DMS 273 (cell line): ENCODE results near the gene PRND.
"Not testable (repeated sequence)": the region's sequence is repeated elsewhere in the genome, so short reads cannot be mapped to it uniquely, and the experiment has no call there.

Source experiments
- DNase-seq: peaks from one replicate; lab custom pipeline; 2025; ENCODE audit not compliant: unreplicated experiment; lab: John Stamatoyannopoulos, UW

The PRND gene

DNA sequence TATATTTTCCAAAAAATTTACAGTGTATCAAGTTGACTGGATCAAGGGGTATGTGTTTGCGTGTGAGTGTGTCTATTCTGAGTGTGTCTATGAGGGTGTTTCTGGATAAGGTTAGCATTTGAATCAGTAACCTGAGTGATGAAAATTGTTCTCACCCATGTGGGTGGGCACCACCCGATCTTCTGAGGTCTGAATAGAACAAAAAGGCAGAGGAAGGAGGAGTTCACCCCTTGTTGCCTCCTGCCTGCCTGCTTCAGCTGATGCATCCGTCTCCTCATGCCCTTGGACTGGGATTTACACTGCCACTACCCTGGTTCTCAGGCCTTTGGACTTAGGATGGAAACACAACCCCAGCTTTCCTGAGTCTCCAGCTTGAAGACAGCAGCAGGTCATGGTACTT lies 13.7 kb upstream of the PRND start:
- no peak for DNase-seq

DNA sequence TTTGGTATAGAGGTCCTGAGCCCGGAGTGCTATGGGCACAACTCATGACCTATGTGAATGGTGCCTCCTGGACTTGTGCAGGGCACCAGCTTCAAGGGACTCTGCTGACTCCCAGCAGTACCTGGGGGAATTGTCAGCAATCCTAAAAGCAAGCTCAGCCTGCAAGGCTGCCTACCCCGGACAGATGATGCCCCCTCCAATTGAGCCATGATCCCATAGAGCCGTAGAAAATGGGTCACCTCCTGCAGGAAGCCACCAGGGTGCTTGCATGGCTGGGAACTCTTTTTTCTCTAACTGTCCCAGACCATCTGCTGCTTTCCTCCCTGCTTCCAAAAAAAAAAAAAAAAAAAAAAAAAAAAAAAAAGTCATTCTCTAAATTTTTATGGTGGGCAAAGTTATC lies 12.9 kb upstream of the PRND start:
- no peak for DNase-seq

DNA sequence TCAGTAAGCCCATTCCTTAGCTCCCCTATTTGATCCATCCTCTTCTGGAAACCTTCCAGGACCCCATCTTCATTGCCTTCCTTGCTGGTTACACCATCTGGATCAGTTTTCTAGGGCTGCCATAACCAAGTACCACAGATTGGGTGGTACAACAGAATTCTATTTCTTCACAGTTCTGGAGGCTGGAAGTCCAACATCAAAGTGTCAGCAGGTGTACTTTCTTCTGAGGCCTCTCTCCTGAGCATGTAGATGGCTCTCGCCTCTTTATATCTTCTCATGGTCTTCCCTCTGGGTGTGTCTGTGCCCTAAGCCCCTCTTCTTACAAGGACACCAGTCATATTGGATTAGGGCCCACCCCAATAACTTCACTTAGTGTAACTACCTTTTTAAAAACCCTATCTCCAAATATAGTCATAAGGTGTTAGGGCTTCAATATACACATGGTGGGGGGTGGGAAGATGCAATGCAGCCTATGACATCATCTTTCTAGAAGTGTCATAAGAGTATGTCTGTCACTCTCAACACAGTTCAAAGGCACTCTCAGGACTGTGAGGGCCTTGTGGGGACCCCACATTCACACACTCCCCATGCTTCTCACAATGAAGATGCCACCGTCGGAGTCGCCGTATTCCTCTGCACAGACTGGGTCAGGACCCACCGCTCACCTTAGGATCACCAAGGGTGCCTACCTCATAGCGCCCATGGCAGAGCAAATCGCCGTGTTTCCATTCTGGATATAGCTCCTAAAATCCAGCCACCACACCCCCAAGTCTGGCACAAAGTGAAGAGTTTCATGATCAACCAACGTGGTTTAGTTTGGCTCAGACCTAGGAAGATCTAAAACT lies 12.2 kb upstream of the PRND start:
- peak; percentile 13 for DNase-seq

DNA sequence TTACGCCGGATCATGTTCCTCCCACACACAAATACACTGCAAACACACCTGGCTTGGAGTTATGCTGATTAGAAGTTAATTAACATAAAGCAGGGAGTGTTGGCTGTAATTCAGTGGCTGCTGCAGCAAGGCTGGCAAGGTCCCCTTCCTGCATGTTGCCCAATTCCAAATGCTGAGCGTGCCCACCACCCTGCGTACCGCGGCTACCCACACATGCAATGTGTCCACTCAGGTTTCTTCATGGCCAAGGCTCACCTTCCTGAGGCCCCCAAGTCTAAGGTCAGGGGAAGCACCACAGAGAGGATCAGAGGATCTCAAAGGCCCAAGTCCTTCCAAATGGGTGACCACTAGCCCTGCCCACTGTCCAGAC lies 11.6 kb upstream of the PRND start:
- no peak for DNase-seq

DNA sequence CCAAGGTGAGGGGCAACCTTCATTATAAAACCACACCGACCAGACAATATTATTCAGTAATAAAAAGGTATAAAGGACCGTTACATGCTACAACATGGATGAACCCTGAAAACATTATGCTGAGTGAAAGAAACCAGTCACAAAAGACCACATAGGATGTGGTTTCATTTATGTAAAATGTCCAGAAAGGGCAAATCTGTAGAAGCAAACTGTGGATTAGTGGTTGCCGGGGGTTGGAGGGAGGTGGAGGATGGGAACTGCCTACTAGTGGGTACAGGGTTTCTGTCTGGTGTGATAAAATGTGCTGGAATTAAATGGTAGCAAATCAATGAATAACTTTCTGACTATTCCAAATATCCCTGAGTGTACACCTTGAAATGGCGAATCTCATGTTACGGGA lies 10.2 kb upstream of the PRND start:
- DNase-seq = no peak

DNA sequence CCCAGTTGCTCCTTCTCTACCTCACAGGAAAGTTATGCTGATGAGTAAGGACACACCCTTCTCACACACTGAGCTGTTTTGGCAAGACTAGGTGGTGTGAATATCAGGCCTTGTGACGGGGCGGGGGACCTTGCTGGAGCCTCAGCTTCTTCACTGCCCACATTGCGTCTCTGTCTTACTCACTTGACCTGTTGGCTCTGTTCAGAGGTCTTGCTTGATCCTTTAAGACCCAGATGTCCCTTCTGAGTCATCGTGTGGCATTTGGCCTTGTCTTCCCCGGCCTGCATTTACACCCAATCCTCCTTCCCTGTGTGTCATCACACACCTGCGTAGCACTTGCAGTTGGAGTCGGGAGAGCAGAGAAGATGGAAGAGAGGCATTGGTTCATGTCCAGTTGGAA lies 8.3 kb upstream of the PRND start:
- no peak for DNase-seq

DNA sequence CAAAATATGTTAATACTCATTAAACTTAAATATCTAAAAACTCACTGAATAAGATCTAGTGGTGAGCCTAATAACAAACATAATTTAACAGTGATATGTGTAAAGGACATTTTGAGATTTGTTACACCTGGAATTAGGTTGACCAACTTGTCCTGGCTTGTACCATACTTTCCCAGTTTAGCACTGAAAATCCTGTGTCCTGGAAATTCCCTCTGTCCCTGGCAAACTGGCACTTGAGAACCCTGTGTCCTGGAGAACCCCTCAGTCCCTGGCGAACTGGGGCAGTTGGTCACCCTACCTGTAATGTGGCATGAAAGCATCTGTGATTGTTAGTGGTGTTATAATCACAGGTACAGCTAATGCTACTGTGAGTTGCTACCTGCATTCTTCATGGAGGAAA lies 6.9 kb upstream of the PRND start:
- no peak for DNase-seq

DNA sequence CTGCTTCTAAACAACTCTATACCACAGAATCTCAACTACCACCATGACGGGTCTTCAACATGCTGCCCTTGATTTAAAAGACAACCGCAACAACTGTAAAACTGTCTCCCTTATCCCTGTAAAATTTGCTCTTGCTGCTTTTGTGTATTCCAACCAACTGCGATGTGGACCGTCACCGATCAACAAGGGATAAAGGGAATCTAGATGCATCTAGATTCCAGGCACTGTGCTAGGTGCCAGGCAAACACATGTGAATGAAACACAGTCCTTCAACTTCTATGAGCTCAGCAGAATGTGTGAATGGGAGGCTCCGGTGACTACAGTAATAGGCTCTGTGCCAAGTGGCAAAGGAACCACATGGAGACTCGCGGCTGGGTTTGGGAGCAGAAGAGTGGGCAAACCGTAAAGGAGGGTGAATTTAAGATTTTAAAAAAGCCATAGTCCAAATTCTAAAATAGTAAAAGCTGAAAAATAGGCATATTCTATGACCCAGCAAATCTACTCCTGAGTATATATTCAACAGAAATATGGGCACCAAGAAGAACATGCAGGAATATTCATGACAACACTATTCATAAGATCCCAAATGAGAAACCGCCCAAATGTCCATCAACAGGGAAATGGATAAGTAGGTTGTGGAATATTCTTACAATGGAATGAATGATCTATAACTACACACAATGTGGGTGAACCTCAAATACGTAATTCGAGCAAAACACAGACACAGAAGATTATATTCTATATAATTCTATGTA lies 3.7 kb upstream of the PRND start:
- peak; percentile 19 for DNase-seq

DNA sequence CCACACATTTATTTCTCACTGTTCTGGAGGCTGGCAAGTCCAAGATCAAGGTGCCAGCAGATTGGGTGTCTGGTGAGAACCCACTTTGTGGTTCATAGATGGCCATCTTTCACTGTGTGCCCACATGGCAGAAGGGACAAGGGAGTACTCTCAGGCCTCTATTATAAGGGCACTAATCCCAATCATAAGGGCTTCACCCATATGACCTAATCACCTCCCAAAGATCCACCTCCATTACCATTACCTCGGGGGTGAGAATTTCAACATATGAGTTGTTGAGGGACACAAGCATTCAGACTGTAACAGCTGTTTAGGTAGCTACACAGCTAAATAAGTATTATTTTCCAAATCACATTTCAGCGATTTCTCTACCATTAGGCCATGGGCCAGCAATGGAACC lies 2.5 kb upstream of the PRND start:
- no peak for DNase-seq

DNA sequence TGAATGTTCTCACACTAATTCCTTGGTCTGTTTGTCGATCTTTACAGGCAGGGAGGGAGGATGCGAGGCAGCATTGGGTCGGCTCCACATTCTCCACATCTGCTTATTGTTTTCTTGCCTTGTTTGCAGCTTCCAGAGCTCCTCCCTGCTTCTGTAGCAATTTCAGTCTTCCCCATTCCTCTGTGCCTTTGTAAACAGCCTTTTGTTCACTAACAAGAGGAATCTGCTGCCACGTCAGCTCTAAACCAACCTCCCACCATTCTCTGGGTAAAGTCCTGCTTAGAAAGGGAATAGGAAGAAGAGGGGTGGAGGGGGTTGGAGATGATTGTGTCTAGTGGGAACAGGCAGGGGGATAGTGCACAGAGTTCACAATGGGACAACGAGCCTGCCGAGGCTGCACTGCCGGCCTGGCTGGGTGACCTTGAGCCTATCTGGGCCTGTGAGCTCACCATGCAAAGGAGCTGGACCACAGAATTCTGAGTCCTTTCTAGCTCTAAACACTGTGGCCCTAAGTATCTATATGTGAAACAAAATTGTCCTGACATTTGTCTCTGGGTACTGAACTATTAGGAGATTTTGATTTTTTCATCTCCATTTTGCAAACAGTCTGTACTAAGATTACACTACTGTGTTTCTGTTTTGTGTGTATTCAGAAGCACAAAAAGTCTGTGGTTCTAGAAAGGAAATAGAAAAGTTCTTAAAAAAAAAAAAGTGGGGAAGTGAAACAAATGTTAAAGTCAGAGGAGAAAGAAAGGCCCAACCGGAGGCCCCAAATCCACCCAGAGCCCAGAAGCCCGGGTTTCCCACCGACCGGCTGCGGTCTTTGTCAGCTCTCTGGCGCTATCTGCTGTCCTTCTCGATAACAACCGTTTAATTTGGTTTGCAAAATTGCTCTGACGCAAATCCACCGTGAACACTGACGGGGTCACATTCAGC lies 1.4 kb upstream of the PRND start:
- peak; percentile 85 for DNase-seq

DNA sequence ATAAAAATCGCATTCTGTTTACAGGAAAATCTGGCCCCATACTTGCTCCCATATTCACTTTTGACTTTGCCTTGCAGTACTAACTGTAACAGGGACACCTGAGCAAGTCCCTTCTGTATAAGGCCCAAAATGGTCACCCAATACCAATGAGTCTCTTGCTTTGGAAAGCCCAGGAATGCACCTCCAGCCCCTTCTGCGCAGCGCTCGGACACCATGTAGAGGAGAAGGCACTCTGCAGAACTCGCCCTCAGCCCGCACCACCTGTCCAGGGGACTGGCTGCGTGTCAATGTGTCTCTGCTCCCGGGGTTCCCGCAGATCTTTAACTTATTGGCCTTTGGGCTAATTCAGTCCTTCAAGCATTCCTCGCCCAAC lies 746 bp upstream of the PRND start:
- DNase-seq = no peak

DNA sequence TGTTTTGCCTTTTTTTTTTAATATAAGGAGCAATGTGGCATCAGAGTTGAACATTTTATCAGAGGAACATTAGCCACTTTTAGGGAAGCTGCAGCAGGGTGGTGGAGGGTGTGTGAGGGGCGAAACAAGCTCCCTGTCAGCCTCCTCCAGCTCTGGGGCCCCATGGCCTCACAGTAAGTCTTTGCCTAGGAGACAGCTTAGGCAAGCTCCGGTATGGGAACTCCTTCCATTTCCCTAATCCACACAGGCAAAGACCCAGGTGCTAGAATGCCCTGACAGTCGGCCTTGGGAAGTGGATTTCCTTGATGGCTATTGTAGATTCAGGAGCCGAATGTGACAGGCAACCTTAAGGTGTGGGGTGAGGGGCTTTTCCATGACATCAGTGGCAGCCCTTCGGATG lies 862 bp downstream of the PRND start:
- DNase-seq = no peak

DNA sequence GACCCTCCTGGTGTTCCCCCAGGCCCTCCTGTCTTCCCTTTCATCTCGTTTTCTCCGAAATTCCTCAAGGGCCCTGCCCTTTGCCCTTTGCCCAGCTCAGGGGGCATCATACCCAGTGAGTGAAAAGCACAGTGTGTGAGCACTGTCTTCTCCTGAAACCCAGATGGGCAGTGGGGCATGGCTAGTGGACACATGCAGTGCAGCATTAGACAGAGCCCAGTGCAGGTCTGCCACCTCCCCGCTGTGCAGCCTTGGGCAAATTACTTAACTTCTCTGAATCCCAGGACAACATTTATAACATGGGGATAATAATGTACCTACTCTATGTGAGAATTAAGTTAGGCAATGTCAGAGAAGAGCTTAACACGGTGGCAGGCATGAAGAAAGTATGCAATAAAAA lies 1.3 kb downstream of the PRND start:
- no peak for DNase-seq

DNA sequence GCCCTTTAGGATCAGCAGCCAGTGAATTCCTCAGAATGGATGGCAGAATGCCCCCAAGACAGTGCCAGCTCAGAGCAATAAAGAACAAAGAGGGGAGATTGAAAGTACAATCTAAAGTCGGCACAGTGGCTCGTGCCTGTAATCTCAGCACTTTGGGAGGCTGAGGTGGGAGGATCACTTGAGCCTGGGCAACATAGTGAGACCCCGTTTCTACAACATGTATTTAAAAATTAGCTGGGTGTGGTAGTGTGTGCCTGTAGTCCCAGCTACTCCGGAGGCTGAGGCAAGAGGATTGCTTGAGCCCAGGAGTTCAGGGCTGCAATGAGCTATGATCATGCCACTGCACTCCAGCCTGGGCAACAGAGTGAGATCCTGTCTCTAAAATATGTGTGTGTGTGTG lies 1.8 kb downstream of the PRND start:
- not testable (repeated sequence) for DNase-seq

DNA sequence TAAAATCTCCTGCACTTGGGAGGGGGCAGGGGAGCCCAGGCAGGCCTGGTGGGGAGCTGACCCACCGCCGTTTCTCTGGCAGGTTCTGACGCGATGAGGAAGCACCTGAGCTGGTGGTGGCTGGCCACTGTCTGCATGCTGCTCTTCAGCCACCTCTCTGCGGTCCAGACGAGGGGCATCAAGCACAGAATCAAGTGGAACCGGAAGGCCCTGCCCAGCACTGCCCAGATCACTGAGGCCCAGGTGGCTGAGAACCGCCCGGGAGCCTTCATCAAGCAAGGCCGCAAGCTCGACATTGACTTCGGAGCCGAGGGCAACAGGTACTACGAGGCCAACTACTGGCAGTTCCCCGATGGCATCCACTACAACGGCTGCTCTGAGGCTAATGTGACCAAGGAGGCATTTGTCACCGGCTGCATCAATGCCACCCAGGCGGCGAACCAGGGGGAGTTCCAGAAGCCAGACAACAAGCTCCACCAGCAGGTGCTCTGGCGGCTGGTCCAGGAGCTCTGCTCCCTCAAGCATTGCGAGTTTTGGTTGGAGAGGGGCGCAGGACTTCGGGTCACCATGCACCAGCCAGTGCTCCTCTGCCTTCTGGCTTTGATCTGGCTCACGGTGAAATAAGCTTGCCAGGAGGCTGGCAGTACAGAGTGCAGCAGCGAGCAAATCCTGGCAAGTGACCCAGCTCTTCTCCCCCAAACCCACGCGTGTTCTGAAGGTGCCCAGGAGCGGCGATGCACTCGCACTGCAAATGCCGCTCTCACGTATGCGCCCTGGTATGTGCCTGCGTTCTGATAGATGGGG lies 3.0 kb downstream of the PRND start:
- no peak for DNase-seq

DNA sequence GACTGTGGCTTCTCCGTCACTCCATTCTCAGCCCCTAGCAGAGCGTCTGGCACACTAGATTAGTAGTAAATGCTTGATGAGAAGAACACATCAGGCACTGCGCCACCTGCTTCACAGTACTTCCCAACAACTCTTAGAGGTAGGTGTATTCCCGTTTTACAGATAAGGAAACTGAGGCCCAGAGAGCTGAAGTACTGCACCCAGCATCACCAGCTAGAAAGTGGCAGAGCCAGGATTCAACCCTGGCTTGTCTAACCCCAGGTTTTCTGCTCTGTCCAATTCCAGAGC lies 3.5 kb downstream of the PRND start:
- no peak for DNase-seq

DNA sequence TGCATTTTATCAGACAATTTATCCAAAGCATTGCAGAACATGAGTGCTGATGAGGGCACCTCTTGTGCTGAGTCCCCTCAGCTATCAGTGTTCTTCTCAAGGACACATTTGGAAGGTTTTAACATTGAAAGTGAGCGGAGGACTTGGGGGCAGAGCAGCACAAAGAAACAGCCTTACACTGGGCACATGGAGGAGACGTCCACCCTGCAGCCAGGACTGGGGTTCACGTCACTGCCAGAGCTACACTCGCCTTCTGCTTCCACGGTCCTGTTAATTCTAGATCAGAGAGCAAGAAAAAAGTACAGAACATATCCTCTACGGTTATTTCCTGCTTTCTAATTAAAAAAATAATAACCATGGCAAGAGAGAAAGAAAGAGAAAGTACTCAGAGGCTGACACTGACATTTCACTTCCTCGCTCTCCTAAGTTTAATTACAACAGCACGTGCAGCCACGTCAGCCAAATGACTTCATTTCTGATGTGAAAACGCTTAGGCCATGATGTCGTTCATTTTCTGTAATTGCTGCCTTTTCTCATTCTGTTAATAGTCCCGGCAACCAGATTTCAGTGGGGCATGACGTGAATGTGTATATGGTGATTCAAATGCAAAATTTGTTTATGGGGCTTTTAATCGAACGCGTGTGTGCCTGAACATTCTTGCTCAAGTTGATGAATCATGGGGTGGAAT lies 5.1 kb downstream of the PRND start:
- DNase-seq = no peak

DNA sequence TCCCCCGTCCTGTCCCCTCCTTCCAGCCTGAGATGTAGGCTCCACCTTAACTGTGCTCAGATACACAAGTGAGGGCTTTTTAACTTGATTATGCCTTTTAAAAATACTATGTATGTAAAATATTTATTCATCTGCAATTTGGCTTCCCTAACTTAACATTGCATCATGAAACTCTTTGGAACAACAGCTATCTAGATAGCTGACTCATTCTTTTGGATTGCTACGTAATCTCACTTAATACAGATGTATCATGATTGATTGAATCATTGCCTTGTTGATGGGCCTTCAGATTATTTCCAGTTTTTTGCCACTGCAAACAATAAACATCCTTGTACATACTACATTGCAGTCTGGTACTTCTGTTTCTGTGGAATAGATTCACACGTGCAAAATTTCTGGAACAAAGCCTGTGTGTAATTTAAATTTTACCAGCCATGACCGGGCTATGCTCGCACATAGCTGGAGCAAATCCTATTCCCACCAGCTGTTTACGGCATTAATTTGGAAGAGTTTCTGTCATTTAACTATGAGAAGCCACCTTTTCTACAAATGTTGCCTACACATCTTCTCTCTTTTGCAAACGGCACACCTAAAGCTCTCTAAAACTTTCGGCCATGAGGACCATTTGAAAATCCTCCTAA lies 6.5 kb downstream of the PRND start:
- no peak for DNase-seq

DNA sequence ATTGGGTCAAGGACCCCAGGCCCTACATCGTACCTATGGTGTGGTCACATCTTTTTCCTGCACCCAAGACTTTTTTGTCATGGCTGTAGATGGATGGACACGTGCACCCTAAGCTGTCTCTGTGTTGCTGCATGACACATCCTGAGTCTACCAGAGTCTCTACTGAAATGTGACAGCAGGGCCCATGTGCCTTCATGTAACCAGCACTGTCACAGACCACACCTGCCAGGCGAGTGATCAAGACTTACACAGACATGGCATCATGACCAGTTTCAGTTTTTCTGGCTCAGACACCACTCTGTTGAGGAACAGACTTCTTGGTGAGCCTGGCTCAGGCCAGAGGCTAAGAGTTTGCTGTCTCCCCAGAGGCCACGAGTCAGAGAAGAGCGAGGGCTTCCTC lies 7.6 kb downstream of the PRND start:
- DNase-seq = no peak

DNA sequence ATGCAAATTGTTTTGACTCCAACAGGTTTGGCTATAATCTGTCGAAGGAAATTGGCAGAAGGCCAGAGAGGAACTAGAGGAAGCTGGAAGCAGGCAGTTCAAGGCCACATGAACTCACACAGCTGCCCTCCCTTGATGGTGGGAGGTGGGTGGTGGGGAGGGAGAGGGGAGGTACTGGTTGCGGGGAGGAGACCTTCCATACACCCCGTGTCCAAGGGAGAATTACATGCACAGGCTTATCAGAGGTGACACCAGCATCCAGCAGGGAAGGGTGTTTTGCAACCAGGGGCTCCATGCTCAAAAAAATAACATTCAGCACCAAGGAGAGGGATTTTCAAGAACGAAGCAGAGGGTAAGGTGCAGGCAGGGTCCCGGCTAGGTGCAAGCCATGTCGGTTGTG lies 9.1 kb downstream of the PRND start:
- DNase-seq = peak; percentile 17
